ENCODE measurements around the gene DLEC1.

- TF ChIP-seq CTCF (conservative IDR thresholded peaks at IDR 0.05 in 1 of 2, IDR thresholded peaks at IDR 0.05 in 1 of 2; ENCODE audit: low read depth in 1 of 2, low read length in 2 of 2) (no peak), EZH2 (IDR thresholded peaks at IDR 0.05; ENCODE audit: low read length, missing control alignments) (no peak)
Measured at GRCh38 chr3:38149708-38150107, 110.7 kb downstream of the DLEC1 start.
